HepG2 (cell line): ENCODE results near the gene NPHP4. TPM values are rescaled to one million over a fixed set of nuclear protein-coding genes. Genes with fewer than 3 reads are reported as not detected.

ENCODE experiments used
- ATAC-seq: fragments of 200-7000 bp; cut with Tn5 transposase; 3 replicates; pipeline ENCODE4 v1.9.1; 2020; ENCODE audit warnings: mild to moderate bottlenecking, moderate library complexity
- BruUV-seq: library from RNA; stranded (reverse); fragments of 400-500 nt; replicated peaks from 2 replicates; lab custom pipeline; 2021; lab: Mats Ljungman, UMichigan
- CTCF ChIA-PET: fragments of 300-600 bp; formaldehyde crosslinking; extraction: SDS; loops from one replicate; lab custom pipeline; 2021; ENCODE audit warnings: low total read pairs, inconsistent platforms, low intra/inter-chr PET ratio; lab: Yijun Ruan, JAX
- POLR2A ChIA-PET: fragments of 350-600 bp; sonication (Branson Sonifier 250); formaldehyde crosslinking; loops from one replicate; lab custom pipeline; 2020; ENCODE audit warnings: antibody characterized with exemption, inconsistent platforms; lab: Yijun Ruan, JAX
- DNase-seq: peaks from one replicate; pipeline ENCODE4 v3.0.0-alpha.2; 2015; ENCODE audit warnings: low spot score
- FAIRE-seq: peaks from 3 replicates; lab custom pipeline; 2011; peaks lifted over from hg19 to GRCh38; lab: Jason Lieb, UNC
- H2AFZ ChIP-seq: one replicate; pipeline ENCODE4 v1.6.1; 2011; ENCODE audit warnings: low read length, inconsistent platforms
- H3K27ac ChIP-seq: fragments of 300-600 bp; 3 replicates; pipeline ENCODE4 v1.8.0; 2011; ENCODE audit warnings: mixed run types, mild to moderate bottlenecking, mixed read lengths, low read length, inconsistent platforms; ENCODE audit not compliant: insufficient read depth; ENCODE audit errors: extremely low read length
- H3K27me3 ChIP-seq, 2 experiments: fragments of 200-600 bp in 1 of 2; 2 replicates in 1 of 2; 3 replicates in 1 of 2; pipeline versions ENCODE4 v1.6.0 to v1.8.0; 2011; ENCODE audit warnings: low read length in 2 of 2, mild to moderate bottlenecking in 2 of 2, moderate library complexity in 2 of 2, inconsistent platforms in 1 of 2; ENCODE audit not compliant: insufficient read depth in 2 of 2, control insufficient read depth in 1 of 2
- H3K36me3 ChIP-seq, 2 experiments: fragments of 200-600 bp in 1 of 2; replicated peaks in 1 of 2; 2 replicates in 1 of 2; 3 replicates in 1 of 2; pipeline versions ENCODE4 v1.5.1 to v1.8.0; 2011; ENCODE audit warnings: low read length in 2 of 2, inconsistent platforms in 1 of 2; ENCODE audit not compliant: insufficient read depth in 2 of 2, control insufficient read depth in 1 of 2
- H3K4me1 ChIP-seq: 2 replicates; pipeline ENCODE4 v1.5.1; 2012; ENCODE audit warnings: low read length, inconsistent platforms; ENCODE audit not compliant: insufficient read depth
- H3K4me2 ChIP-seq: 2 replicates; pipeline ENCODE4 v1.6.0; 2011; ENCODE audit warnings: low read depth, low read length, inconsistent platforms
- H3K4me3 ChIP-seq, 3 experiments: fragments of 200-600 bp in 1 of 3; sonication (generic), shearing (Covaris generic) in 1 of 3; replicated peaks in 1 of 3; 2 replicates each; pipeline ENCODE4 v1.5.1; 2011 to 2016; ENCODE audit warnings: low read length in 3 of 3, inconsistent platforms in 2 of 3, low read depth in 2 of 3, mild to moderate bottlenecking in 2 of 3, control low read depth in 1 of 3, mixed read lengths in 1 of 3; ENCODE audit not compliant: insufficient read depth in 1 of 3
- H3K79me2 ChIP-seq: one replicate; pipeline ENCODE4 v1.6.1; 2011; ENCODE audit warnings: low read length, inconsistent platforms; ENCODE audit not compliant: insufficient read depth
- H3K9ac ChIP-seq: 2 replicates; pipeline ENCODE4 v1.6.0; 2011; ENCODE audit warnings: mild to moderate bottlenecking, low read depth, low read length, inconsistent platforms; ENCODE audit not compliant: insufficient read depth
- H3K9me3 ChIP-seq: 2 replicates; pipeline ENCODE4 v1.5.1; 2012; ENCODE audit warnings: mild to moderate bottlenecking, low read length
- H4K20me1 ChIP-seq: 2 replicates; pipeline ENCODE4 v1.6.0; 2011; ENCODE audit warnings: inconsistent platforms, mild to moderate bottlenecking, low read length, moderate library complexity; ENCODE audit not compliant: insufficient read depth
- DMTF1 ChIP-seq: sonication (generic); formaldehyde crosslinking; IDR thresholded peaks from 2 replicates; pipeline ENCODE4 v1.4.0; 2020; ENCODE audit warnings: mild to moderate bottlenecking, missing genetic modification reagents
- HNRNPK ChIP-seq: fragments of 200-400 bp; formaldehyde crosslinking; IDR thresholded peaks from 2 replicates; pipeline ENCODE4 v1.6.1; 2018; ENCODE audit warnings: low read length, low read depth, moderate library complexity, mild to moderate bottlenecking; ENCODE audit not compliant: poor library complexity, severe bottlenecking
- SMC3 ChIP-seq: IDR thresholded peaks from 2 replicates; pipeline ENCODE4 v1.6.1; 2011; ENCODE audit warnings: low read length, improper control_type of control experiment
- ZFP91 ChIP-seq: sonication (generic); formaldehyde crosslinking; IDR thresholded peaks from 2 replicates; pipeline ENCODE4 v1.9.0; 2022; ENCODE audit warnings: missing genetic modification reagents, mild to moderate bottlenecking, borderline replicate concordance
- WGBS: methylation state at CpG from one replicate; pipeline ENCODE4 v1.1.6; 2017; ENCODE audit warnings: low lambda C conversion rate; 5-methylcytosine and 5-hydroxymethylcytosine counted together
- in situ Hi-C: cut with HindIII; loops from 2 replicates; pipeline ENCODE4 v1.10.0; 2017; ENCODE audit warnings: low pct_unique_long_range_greater_than_20kb; ENCODE audit not compliant: extremely low pct_ligation_motif_present
- intact Hi-C: fragments of 100-400 bp; cut with micrococcal nuclease; formaldehyde crosslinking; loops from one replicate; pipeline ENCODE4 v1.10.0; 2022; ENCODE audit not compliant: unreplicated experiment
- polyA plus RNA-seq, 8 experiments: library from polyadenylated mRNA; depleted of rRNA in 3 of 8; stranded (reverse) in 7 of 8; unstranded in 1 of 8; fragments of >200 nt; fragmentation: Illumina TruSeq in 4 of 8; extraction: Trizol in 4 of 8; gene quantifications; 2 replicates each; pipeline versions ENCODE4 v1.2.1 to v1.2.3, GENCODE V29; 2011 to 2016; ENCODE audit warnings: low read depth in 4 of 8, missing spikeins in 1 of 8, mixed read lengths in 1 of 8; ENCODE audit not compliant: insufficient read depth in 1 of 8
- total RNA-seq, 5 experiments: library from RNA; depleted of rRNA; stranded (reverse); fragments of >200 nt; fragmentation: Illumina TruSeq; extraction: Trizol; gene quantifications; 2 replicates each; pipeline ENCODE4 v1.2.3, GENCODE V29; 2016; ENCODE audit warnings: low read depth in 1 of 5
- TF ChIP-seq, protein P1 (sequence below): IDR thresholded peaks from 2 replicates; pipeline ENCODE4 v1.6.1; 2012; ENCODE audit warnings: low read depth, low read length, improper control_type of control experiment
- TF ChIP-seq, protein P2 (sequence below): sonication (generic); formaldehyde crosslinking; IDR thresholded peaks from 2 replicates; pipeline ENCODE4 v1.5.0; 2020; ENCODE audit warnings: mild to moderate bottlenecking, missing genetic modification reagents

The NPHP4 gene
- total and polyA plus RNA-seq, 2 of the 13 experiments (the other 11 are each of a cell fraction or from before 2014, with no cell fraction given): 4.4 to 6.8 TPM

- TF ChIP-seq, protein P1, sequence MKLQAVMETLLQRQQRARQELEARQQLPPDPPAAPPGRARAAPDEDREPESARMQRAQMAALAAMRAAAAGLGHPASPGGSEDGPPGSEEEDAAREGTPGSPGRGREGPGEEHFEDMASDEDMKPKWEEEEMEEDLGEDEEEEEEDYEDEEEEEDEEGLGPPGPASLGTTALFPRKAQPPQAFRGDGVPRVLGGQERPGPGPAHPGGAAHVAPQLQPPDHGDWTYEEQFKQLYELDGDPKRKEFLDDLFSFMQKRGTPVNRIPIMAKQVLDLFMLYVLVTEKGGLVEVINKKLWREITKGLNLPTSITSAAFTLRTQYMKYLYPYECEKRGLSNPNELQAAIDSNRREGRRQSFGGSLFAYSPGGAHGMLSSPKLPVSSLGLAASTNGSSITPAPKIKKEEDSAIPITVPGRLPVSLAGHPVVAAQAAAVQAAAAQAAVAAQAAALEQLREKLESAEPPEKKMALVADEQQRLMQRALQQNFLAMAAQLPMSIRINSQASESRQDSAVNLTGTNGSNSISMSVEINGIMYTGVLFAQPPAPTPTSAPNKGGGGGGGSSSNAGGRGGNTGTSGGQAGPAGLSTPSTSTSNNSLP: no peak
These were observed 6.2 kb downstream of the NPHP4 start (continued) for GRCh38 chr1:5986018-5986417.

DNA sequence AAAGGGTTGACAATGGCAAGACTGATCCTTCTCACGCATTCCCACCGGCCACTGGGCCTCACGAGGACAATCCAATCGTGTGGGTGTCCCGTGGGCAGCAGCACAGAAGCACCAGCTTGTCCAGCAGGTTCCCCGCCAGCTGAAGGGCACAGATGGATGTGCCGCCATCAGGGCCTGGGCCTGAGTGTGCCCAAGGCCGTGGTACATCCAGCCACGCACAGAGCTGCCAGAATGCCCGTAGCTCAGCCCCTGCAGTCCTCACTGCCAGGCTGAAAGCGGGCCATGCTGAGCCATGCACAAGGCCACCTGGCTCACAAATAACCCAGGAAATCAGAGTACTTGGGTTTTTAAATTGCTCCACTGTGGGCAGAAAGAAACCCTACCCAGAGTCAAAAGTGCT is 7.0 kb downstream of the NPHP4 start:
- Histone ChIP-seq H3K36me3 (peaks cover 5 to 23% of the 10 kb centered on the region in 2 experiments), H3K27ac (no peak overlapping the region), H3K9me3 (no peaks in the 10 kb centered on the region), H2AFZ (no peak overlapping the region), H4K20me1 (no peaks in the 10 kb centered on the region), H3K4me1 (peaks cover 10% of the 10 kb centered on the region), H3K79me2 (peaks cover 12% of the 10 kb centered on the region), H3K4me2 (no peak overlapping the region), H3K9ac (no peak overlapping the region), H3K4me3 (no peak overlapping the region), H3K27me3 (no peaks in the 10 kb centered on the region)
- FAIRE-seq (no peak), DNase-seq (no peak), ATAC-seq (no peak)
- intact Hi-C loops (no loop called here), in situ Hi-C loops (no loop called here)
- TF ChIP-seq, protein P2, sequence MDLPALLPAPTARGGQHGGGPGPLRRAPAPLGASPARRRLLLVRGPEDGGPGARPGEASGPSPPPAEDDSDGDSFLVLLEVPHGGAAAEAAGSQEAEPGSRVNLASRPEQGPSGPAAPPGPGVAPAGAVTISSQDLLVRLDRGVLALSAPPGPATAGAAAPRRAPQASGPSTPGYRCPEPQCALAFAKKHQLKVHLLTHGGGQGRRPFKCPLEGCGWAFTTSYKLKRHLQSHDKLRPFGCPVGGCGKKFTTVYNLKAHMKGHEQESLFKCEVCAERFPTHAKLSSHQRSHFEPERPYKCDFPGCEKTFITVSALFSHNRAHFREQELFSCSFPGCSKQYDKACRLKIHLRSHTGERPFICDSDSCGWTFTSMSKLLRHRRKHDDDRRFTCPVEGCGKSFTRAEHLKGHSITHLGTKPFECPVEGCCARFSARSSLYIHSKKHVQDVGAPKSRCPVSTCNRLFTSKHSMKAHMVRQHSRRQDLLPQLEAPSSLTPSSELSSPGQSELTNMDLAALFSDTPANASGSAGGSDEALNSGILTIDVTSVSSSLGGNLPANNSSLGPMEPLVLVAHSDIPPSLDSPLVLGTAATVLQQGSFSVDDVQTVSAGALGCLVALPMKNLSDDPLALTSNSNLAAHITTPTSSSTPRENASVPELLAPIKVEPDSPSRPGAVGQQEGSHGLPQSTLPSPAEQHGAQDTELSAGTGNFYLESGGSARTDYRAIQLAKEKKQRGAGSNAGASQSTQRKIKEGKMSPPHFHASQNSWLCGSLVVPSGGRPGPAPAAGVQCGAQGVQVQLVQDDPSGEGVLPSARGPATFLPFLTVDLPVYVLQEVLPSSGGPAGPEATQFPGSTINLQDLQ: no peak
- TF ChIP-seq SMC3 (no peak), DMTF1 (CRISPR knock-in tag) (no peak), ZFP91 (CRISPR knock-in tag) (no peak), HNRNPK (no peak)
- ChIA-PET CTCF (no interaction called here), POLR2A (no interaction called here)
- no TSS peak for BruUV-seq
- WGBS: 83% methylated on average over 6 of the region's 11 CpGs
